ENCODE data around the gene CASP8. TPM values are rescaled to one million over a fixed set of nuclear protein-coding genes. Genes with fewer than 3 reads are reported as not detected.

CASP8 gene
- total RNA-seq, 1 donor from 2014 or later = 14.4 TPM

- no peak for FAIRE-seq
- no peak overlapping the region for H3K4me3 ChIP-seq (ENCODE audit: insufficient read depth, low read depth, low read length)
- no peaks in the 10 kb centered on the region for H3K36me3 ChIP-seq (ENCODE audit: insufficient read depth, low read length)
Observed at GRCh38 chr2:201255408-201256033, 4.8 kb upstream of the CASP8 start.

GRCh38 chr2:201256082-201256481 lies 4.3 kb upstream of the CASP8 start:
- Mint-ChIP-seq H3K4me3 (ENCODE audit: unreplicated experiment) (no peak overlapping the region), H3K36me3 (ENCODE audit: low read depth, unreplicated experiment) (no peaks in the 10 kb centered on the region), H3K4me1 (ENCODE audit: low read depth, unreplicated experiment) (peaks cover 24% of the 10 kb centered on the region), H3K9me3 (ENCODE audit: unreplicated experiment) (peaks cover 3% of the 10 kb centered on the region), H3K27me3 (ENCODE audit: low read depth, unreplicated experiment) (no peaks in the 10 kb centered on the region), H3K27ac (ENCODE audit: unreplicated experiment) (no peak overlapping the region)
- H3K27me3 ChIP-seq (ENCODE audit: insufficient read depth, low read length) = no peaks in the 10 kb centered on the region
- H3K9me3 ChIP-seq (ENCODE audit: insufficient read depth, low read depth, low read length) = no peaks in the 10 kb centered on the region
- no peak overlapping the region for H3K4me3 ChIP-seq (ENCODE audit: insufficient read depth, low read depth, low read length)
- FAIRE-seq (no peak), DNase-seq (ENCODE audit: low read depth) (no peak)
- no peak overlapping the region for H3K9ac ChIP-seq (ENCODE audit: low read length)
- H4K20me1 ChIP-seq (ENCODE audit: insufficient read depth, low read length) = no peaks in the 10 kb centered on the region
- H2AFZ ChIP-seq (ENCODE audit: low read depth, low read length) = no peak overlapping the region
- no peaks in the 10 kb centered on the region for H3K36me3 ChIP-seq (ENCODE audit: insufficient read depth, low read length)
- H3K79me2 ChIP-seq (ENCODE audit: insufficient read depth, low read length) = peaks cover 21% of the 10 kb centered on the region
- H3K4me1 ChIP-seq (ENCODE audit: insufficient read depth, low read length) = peaks cover 15% of the 10 kb centered on the region
- H3K27ac ChIP-seq (ENCODE audit: low read depth, low read length) = no peak overlapping the region
- no peak overlapping the region for H3K4me2 ChIP-seq (ENCODE audit: low read length)
- TF ChIP-seq, protein P1, sequence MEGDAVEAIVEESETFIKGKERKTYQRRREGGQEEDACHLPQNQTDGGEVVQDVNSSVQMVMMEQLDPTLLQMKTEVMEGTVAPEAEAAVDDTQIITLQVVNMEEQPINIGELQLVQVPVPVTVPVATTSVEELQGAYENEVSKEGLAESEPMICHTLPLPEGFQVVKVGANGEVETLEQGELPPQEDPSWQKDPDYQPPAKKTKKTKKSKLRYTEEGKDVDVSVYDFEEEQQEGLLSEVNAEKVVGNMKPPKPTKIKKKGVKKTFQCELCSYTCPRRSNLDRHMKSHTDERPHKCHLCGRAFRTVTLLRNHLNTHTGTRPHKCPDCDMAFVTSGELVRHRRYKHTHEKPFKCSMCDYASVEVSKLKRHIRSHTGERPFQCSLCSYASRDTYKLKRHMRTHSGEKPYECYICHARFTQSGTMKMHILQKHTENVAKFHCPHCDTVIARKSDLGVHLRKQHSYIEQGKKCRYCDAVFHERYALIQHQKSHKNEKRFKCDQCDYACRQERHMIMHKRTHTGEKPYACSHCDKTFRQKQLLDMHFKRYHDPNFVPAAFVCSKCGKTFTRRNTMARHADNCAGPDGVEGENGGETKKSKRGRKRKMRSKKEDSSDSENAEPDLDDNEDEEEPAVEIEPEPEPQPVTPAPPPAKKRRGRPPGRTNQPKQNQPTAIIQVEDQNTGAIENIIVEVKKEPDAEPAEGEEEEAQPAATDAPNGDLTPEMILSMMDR (IDR thresholded peaks at IDR 0.05; ENCODE audit: insufficient read depth, low read depth, low read length) = no peak
- TF ChIP-seq EZH2 (IDR thresholded peaks at IDR 0.05; ENCODE audit: insufficient read depth, low read length) = no peak

More at GRCh38 chr2:201255408-201256033, 4.8 kb upstream of the CASP8 start:
- Mint-ChIP-seq H3K27ac (ENCODE audit: unreplicated experiment) (no peak overlapping the region), H3K36me3 (ENCODE audit: low read depth, unreplicated experiment) (no peaks in the 10 kb centered on the region), H3K27me3 (ENCODE audit: low read depth, unreplicated experiment) (no peaks in the 10 kb centered on the region), H3K9me3 (ENCODE audit: unreplicated experiment) (peaks cover 3% of the 10 kb centered on the region), H3K4me3 (ENCODE audit: unreplicated experiment) (no peak overlapping the region), H3K4me1 (ENCODE audit: low read depth, unreplicated experiment) (peaks cover 23% of the 10 kb centered on the region)
- H3K9me3 ChIP-seq (ENCODE audit: insufficient read depth, low read depth, low read length) = no peaks in the 10 kb centered on the region
- H3K4me2 ChIP-seq (ENCODE audit: low read length) = no peak overlapping the region
- no peaks in the 10 kb centered on the region for H3K27me3 ChIP-seq (ENCODE audit: insufficient read depth, low read length)
- H4K20me1 ChIP-seq (ENCODE audit: insufficient read depth, low read length) = no peaks in the 10 kb centered on the region
- H3K27ac ChIP-seq (ENCODE audit: low read depth, low read length) = no peak overlapping the region
- H2AFZ ChIP-seq (ENCODE audit: low read depth, low read length) = no peak overlapping the region
- H3K79me2 ChIP-seq (ENCODE audit: insufficient read depth, low read length) = peaks cover 18% of the 10 kb centered on the region
- H3K4me1 ChIP-seq (ENCODE audit: insufficient read depth, low read length) = peaks cover 15% of the 10 kb centered on the region
- DNase-seq (ENCODE audit: low read depth) = no peak
- TF ChIP-seq EZH2 (IDR thresholded peaks at IDR 0.05; ENCODE audit: insufficient read depth, low read length) = no peak
- TF ChIP-seq, protein P1 (IDR thresholded peaks at IDR 0.05; ENCODE audit: insufficient read depth, low read depth, low read length) = no peak
- H3K9ac ChIP-seq (ENCODE audit: low read length) = no peak overlapping the region

DNA sequence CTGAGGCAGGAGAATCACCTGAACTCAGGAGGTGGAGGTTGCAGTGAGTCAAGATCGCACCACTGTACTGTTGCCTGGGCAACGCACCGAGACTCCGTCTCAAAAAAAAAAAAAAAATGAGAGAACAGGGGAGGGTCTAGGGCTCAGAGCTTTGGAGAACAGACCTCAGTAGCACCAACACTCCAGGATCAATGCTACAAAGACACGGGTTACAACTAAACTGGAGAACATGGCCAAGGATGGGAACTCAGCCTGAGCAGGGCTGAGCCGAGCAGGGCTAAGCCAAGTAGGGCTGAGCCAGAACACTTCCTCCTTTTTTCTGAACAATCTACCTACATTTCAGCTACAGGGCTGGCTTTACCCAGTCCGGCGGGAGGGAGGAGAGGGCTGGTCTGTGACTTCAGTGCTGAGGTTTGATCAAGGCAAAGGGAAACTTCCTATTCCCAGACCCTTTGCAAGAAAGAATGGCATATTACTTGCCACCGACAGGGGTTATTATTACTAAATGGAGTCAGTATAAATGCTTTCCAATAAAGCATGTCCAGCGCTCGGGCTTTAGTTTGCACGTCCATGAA lies 2.9 kb upstream of the CASP8 start:
- Histone ChIP-seq H3K36me3 (ENCODE audit: insufficient read depth, low read length) (no peaks in the 10 kb centered on the region), H4K20me1 (ENCODE audit: insufficient read depth, low read length) (no peaks in the 10 kb centered on the region), H3K9ac (ENCODE audit: low read length) (peak overlapping the region; percentile 92), H2AFZ (ENCODE audit: low read depth, low read length) (peak overlapping the region; percentile 87), H3K4me3 (ENCODE audit: insufficient read depth, low read depth, low read length) (peak overlapping the region; percentile 77), H3K9me3 (ENCODE audit: insufficient read depth, low read depth, low read length) (no peaks in the 10 kb centered on the region), H3K4me2 (ENCODE audit: low read length) (peak overlapping the region; percentile 94), H3K27ac (ENCODE audit: low read depth, low read length) (peak overlapping the region; percentile 94), H3K27me3 (ENCODE audit: insufficient read depth, low read length) (no peaks in the 10 kb centered on the region), H3K79me2 (ENCODE audit: insufficient read depth, low read length) (peaks cover 29% of the 10 kb centered on the region), H3K4me1 (ENCODE audit: insufficient read depth, low read length) (peaks cover 15% of the 10 kb centered on the region)
- no peaks in the 10 kb centered on the region for H3K9me3 Mint-ChIP-seq (ENCODE audit: unreplicated experiment)
- DNase-seq (ENCODE audit: low read depth) (no peak), FAIRE-seq (no peak)
- TF ChIP-seq EZH2 (IDR thresholded peaks at IDR 0.05; ENCODE audit: insufficient read depth, low read length) = no peak
- TF ChIP-seq, protein P1 (IDR thresholded peaks at IDR 0.05; ENCODE audit: insufficient read depth, low read depth, low read length) = no peak
- peaks cover 32% of the 10 kb centered on the region for H3K4me1 Mint-ChIP-seq (ENCODE audit: low read depth, unreplicated experiment)
- H3K27ac Mint-ChIP-seq (ENCODE audit: unreplicated experiment) = peak overlapping the region; percentile 99
- H3K27me3 Mint-ChIP-seq (ENCODE audit: low read depth, unreplicated experiment) = no peaks in the 10 kb centered on the region
- no peaks in the 10 kb centered on the region for H3K36me3 Mint-ChIP-seq (ENCODE audit: low read depth, unreplicated experiment)
- peak overlapping the region; percentile 90 for H3K4me3 Mint-ChIP-seq (ENCODE audit: unreplicated experiment)

Data from astrocyte (in vitro differentiated cells and primary cell).